A673 (cell line): Measurements from ENCODE around the gene ITGB3. TPM values are rescaled to one million over a fixed set of nuclear protein-coding genes. Genes with fewer than 3 reads are reported as not detected.
A peak's percentile ranks its signal among the peaks of the same experiment; 100 is the strongest.

Experiments
- BruUV-seq: library from RNA; stranded (reverse); fragments of 400-500 nt; replicated peaks from 2 replicates; lab custom pipeline; 2021; lab: Mats Ljungman, UMichigan
- CTCF ChIA-PET: fragments of 300-600 bp; sonication (Branson Sonifier 250); formaldehyde crosslinking; loops from one replicate; lab custom pipeline; 2022; ENCODE audit warnings: antibody characterized with exemption; lab: Charles Lee
- POLR2A ChIA-PET: fragments of 300-600 bp; sonication (Branson Sonifier 250); formaldehyde crosslinking; loops from one replicate; lab custom pipeline; 2022; ENCODE audit warnings: antibody characterized with exemption; ENCODE audit not compliant: low non-redundant PET; lab: Charles Lee
- DNase-seq: peaks from one replicate; pipeline ENCODE4 v3.0.0-alpha.2; 2015; ENCODE audit warnings: low spot score
- H3K27ac ChIP-seq: fragments of 200-600 bp; sonication (generic); 2 replicates; pipeline ENCODE4 v1.5.1; 2016; ENCODE audit warnings: mixed run types, low read depth, mild to moderate bottlenecking, mixed read lengths, antibody characterized with exemption, low read length; ENCODE audit not compliant: poor library complexity, severe bottlenecking
- H3K27me3 ChIP-seq: fragments of 200-600 bp; sonication (generic); replicated peaks from 2 replicates; pipeline ENCODE4 v1.6.1; 2017; ENCODE audit warnings: mixed run types, low read depth, mild to moderate bottlenecking, mixed read lengths, antibody characterized with exemption, low read length; ENCODE audit not compliant: insufficient read depth, poor library complexity
- H3K36me3 ChIP-seq: fragments of 200-600 bp; sonication (generic); 2 replicates; pipeline ENCODE4 v1.6.1; 2016; ENCODE audit warnings: mixed run types, mild to moderate bottlenecking, mixed read lengths, antibody characterized with exemption, low read length; ENCODE audit not compliant: insufficient read depth, poor library complexity, severe bottlenecking
- H3K4me1 ChIP-seq: fragments of 200-600 bp; sonication (generic); 2 replicates; pipeline ENCODE4 v1.6.1; 2017; ENCODE audit warnings: mixed run types, mild to moderate bottlenecking, mixed read lengths, antibody characterized with exemption, low read length; ENCODE audit not compliant: insufficient read depth, poor library complexity, severe bottlenecking
- H3K4me3 ChIP-seq: fragments of 200-600 bp; sonication (generic); 2 replicates; pipeline ENCODE4 v1.5.1; 2016; ENCODE audit warnings: low read depth, mixed run types, mild to moderate bottlenecking, mixed read lengths, low read length; ENCODE audit not compliant: poor library complexity, severe bottlenecking
- H3K9me3 ChIP-seq: fragments of 200-600 bp; sonication (generic); 2 replicates; pipeline ENCODE4 v1.6.1; 2016; ENCODE audit warnings: mixed run types, low read depth, mild to moderate bottlenecking, mixed read lengths, antibody characterized with exemption, low read length; ENCODE audit not compliant: poor library complexity, severe bottlenecking
- CTCF ChIP-seq: fragments of 300-800, 200-600 bp; sonication (generic); conservative IDR thresholded peaks from 2 replicates; pipeline ENCODE4 v1.5.1; 2017; ENCODE audit warnings: low read depth, mild to moderate bottlenecking, antibody characterized with exemption, low read length, moderate library complexity, mixed read lengths
- EZH2 ChIP-seq: fragments of 200-600 bp; sonication (generic); IDR thresholded peaks from 2 replicates; pipeline ENCODE4 v1.6.1; 2017; ENCODE audit warnings: borderline replicate concordance, low read depth, mild to moderate bottlenecking, mixed read lengths, antibody characterized with exemption, low read length; ENCODE audit not compliant: poor library complexity, severe bottlenecking
- intact Hi-C: fragments of 100-400 bp; cut with micrococcal nuclease; formaldehyde crosslinking; loops from one replicate; pipeline ENCODE4 v1.10.0; 2022; ENCODE audit not compliant: unreplicated experiment
- total RNA-seq: library from RNA; stranded (reverse); gene quantifications from 2 replicates; pipeline ENCODE4 v1.2.3, GENCODE V29; 2021

ITGB3 gene
- total RNA-seq, 1 experiment from 2014 or later: not detected

GRCh38 chr17:47311420-47311819, 57.8 kb downstream of the ITGB3 start:
- Histone ChIP-seq H3K27me3 (no peaks in the 10 kb centered on the region), H3K4me1 (no peaks in the 10 kb centered on the region), H3K36me3 (no peaks in the 10 kb centered on the region), H3K27ac (no peak overlapping the region), H3K9me3 (no peaks in the 10 kb centered on the region), H3K4me3 (no peak overlapping the region)
- ChIA-PET CTCF (no interaction called here), POLR2A (no interaction called here)
- DNase-seq: no peak
- intact Hi-C loops: no loop called here
- no TSS peak for BruUV-seq
- TF ChIP-seq EZH2 (no peak), CTCF (no peak)

GRCh38 chr17:47315451-47316266, 62.0 kb downstream of the ITGB3 start:
- peaks cover under 1% of the 10 kb centered on the region for H3K9me3 ChIP-seq
- intact Hi-C loops: loop anchor here (2.0 to 5.0 kb wide), 2 partner anchors 87 to 373 kb away; no protein-coding TSS in a partner anchor
- ChIA-PET CTCF (interaction anchor here (0.6 to 1.0 kb wide), 3 partner anchors 126 to 1675 kb away, joined by 3 read pairs; partner anchors contain the start of gene CDC27), POLR2A (no interaction called here)
- H3K27ac ChIP-seq: no peak overlapping the region
- no peaks in the 10 kb centered on the region for H3K27me3 ChIP-seq
- no peaks in the 10 kb centered on the region for H3K36me3 ChIP-seq
- TF ChIP-seq CTCF (peak; percentile 73), EZH2 (no peak)
- DNase-seq: peak; percentile 67
- no TSS peak for BruUV-seq
- no peak overlapping the region for H3K4me3 ChIP-seq
- no peaks in the 10 kb centered on the region for H3K4me1 ChIP-seq

GRCh38 chr17:47316311-47316710, 62.7 kb downstream of the ITGB3 start:
- ChIA-PET POLR2A (no interaction called here), CTCF (no interaction called here)
- Histone ChIP-seq H3K27me3 (no peaks in the 10 kb centered on the region), H3K27ac (no peak overlapping the region), H3K4me3 (no peak overlapping the region), H3K9me3 (peaks cover 6% of the 10 kb centered on the region), H3K4me1 (no peaks in the 10 kb centered on the region), H3K36me3 (no peaks in the 10 kb centered on the region)
- TF ChIP-seq CTCF: no peak
- TF ChIP-seq EZH2: no peak
- DNase-seq: no peak
- BruUV-seq: no TSS peak
- intact Hi-C loops: loop anchor here (5.0 kb wide), 1 partner anchor 374 kb away; no protein-coding TSS in a partner anchor
